ENCODE results near the gene NME3.
A peak's percentile ranks its signal among the peaks of the same experiment; 100 is the strongest.
"Not testable (repeated sequence)": the region's sequence is repeated elsewhere in the genome, so short reads cannot be mapped to it uniquely, and the experiment has no call there.

The NME3 gene

DNA sequence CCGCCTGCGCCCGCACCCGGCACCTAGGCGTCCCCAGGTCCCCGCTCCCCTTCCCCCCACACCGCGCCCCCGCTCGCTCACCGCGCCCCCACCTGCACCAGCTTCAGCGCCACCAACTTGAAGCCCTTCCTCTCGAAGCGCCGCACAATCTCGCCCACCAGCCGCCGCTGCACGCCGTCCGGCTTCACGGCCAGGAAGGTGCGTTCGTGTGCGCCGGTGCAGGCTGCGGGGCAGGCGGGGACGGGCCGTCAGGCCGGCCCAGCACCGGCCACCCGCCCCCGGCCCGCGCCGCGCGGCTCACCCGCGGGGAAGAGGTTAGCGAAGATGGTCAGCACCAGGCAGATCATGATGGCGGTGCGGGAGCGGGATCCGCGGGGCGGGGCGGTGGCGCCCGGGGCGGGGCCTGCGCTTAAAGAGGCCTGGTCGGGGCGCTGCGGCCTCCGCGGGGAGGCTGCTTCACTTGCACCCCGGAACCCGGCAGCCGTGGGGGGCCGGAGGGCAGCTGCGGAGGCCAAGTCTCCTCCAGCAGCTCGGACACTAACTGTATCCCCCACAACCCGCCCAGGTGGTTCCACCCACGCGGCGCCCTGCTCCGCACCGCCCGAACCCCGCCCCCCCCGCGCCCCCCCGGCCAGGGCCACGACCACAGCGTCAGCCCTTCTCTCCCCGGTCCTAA lies at the start of gene NME3:
Gene NME3 (minus strand): TSS at position 356 of the 676 bp plus-strand sequence. CDS start 9 bp downstream, at position 347.
- no peak for DNase-seq

- DNase-seq, result no peak
Observed at GRCh38 chr16:1820946-1821290, 49.6 kb upstream of the NME3 start.

DNA sequence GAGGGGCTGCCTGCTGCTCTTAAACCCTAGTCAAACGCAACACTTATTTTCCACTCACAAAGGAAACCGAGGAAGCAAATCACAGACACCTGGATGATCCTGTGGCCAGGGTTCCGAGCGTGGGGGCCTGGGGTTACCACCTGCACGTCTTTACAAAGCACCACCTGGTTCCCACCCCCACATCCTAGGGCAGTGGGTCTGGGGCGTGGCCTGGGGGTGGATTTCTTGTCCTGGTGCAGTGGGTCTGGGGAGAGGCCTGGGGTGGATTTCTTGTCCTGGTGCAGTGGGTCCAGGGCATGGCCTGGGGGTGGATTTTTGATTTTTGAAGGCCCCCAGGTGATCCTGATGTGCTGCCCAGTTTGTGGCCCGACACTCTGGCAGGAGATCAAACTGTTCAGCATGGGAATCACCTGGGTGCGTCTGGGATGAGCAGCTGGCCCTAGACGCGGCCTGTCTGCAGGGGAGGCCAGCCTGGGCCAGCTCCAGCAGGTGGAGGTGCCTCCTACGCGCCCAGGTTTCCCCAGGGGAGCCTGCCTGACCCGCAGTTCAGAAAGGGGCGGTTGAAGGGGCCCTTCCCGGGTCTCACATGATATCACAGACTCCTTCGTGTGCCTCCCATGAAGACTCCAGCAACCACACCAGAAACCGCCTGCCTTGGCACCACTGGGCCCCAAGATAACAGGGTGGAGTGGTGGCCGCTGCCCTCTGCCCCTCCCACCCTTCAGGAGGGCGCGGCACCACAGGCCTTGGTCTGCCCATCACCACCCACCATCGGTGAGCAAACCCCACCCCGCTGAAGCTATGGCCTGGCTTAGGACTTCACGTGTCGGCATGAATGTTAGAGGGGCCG lies 49.0 kb upstream of the NME3 start:
- DNase-seq, result no peak

- DNase-seq, result no peak
Observed at GRCh38 chr16:1819611-1820010, 48.3 kb upstream of the NME3 start.

DNA sequence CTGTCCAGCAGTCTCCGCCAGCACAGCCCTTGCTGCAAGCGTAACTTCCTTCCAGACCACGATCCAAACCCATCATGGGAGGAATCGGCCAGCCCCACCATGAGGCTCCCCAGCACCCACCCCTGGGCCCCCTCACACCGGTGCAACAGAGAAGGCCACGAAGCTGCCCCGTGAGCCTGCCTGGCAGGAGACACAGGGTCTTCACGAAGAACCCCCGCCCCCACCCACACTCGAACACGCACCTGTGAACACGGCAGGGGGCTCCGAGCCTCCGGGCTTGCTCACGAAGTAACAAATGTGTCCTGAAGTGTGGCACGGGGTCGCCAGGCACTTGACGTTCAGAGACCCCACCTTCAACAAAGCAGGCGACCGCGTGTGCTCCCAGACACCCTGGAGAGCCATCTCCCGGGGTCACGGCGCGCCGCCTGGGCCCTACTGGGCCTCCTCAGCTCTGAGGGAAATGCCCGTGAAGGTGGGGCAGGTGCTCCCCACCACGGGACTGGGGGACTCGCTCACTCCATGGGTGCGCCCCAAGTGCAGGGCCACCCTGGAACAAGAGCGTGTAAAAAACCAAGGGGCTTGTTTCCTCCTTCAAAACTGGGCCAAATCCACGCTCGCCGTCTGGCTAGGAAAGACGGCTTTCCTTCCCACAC lies 47.7 kb upstream of the NME3 start:
- no peak for DNase-seq

DNA sequence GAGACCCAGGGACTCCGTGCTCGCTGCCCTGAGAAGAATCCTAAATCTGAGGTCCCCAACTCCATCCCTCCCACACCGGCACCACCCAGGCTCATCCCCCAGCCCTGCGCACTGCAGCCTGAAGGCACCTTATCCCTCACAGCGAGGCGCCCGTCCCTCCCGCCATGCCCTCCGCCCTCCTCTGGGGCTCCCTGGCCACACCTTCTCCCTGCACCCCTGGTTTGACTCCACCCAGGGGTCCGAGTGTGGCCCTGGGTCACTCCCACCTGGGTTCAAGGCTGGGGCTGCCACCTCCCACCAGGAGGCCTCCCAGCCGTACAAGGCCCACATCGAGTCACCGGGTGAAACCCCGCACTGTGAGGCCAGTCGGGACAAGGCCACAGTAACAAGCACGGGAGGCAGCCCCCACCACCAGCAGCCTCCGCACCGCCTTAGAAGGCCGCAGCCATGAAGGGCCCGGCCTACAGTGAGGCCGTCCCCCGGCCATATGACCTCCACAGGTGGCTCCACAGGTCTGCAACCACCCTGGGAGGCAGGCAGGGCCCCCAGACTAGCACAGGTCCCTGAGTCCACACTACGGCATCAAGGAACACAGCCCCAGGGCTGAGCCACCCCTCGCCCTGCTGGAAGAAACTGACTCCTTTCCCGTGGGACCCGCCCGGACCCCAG lies 47.0 kb upstream of the NME3 start:
- no peak for DNase-seq

GRCh38 chr16:1817716-1818115 lies 46.4 kb upstream of the NME3 start:
- no peak for DNase-seq

DNA sequence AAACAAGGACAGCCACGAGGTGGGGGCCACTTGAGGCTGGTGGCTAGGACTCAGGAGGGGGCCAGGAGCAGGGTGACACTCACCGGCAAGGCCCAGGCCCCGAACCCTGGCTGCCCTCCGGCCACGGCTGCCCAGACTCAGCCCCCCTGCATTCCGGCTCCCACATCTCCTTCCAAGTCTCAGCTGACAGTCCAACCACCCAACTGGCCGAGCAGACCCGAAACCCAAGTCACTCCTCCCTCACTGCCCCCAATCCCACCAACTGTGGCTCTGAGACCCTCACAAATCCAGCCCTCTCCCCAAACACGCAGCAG lies 45.9 kb upstream of the NME3 start:
- no peak for DNase-seq

- DNase-seq, result no peak
Observed at GRCh38 chr16:1816396-1817275, 45.3 kb upstream of the NME3 start.

DNA sequence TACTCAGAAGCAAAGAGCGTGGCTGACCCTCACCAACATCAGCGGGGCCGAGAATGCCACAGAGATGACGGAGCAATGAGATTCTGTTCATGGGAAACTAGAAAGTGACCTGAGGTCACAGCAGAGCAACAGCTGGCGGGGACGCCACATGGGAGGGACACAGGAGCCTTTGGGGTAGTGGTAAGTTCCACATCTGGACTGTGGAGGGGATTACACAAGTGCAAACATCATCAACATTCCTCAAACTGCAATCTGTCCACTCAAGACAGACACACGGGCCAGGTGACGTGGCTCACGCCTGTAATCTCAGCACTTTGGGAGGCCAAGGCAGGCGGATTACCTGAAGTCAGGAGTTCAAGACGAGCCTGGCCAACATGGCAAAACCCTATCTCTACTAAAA lies 44.1 kb upstream of the NME3 start:
- DNase-seq, result no peak

- peak; percentile 82 for DNase-seq
Observed at GRCh38 chr16:1812732-1813163, 41.4 kb upstream of the NME3 start.

- no peak for DNase-seq
Observed at GRCh38 chr16:1810536-1810935, 39.2 kb upstream of the NME3 start.

GRCh38 chr16:1810106-1810505 lies 38.8 kb upstream of the NME3 start:
- no peak for DNase-seq

DNA sequence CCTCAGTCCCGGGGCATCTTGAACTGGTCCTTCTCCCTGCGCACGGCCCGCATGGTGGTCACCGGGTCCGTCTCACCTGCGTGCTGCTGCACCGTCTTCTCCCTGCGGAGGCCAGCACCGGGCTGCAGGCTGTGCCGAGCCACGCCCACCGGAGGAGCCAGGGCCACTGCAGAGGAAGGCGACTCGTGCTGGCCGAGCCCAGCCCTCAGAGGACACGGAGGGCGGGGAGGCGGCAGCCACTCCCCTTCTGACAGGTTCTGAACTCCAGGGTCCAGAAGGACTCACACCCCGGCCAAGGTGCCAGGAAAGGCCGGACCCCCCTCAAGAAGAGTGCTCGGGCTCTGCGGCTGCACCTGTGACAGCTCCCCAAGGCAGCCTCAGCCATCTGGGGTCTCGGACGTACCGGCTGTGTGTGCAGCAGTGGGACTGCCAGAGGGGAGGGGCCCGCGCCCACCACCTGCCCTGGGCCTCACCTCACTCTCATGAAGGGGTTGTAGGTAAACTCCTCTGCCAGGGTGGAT lies 38.0 kb upstream of the NME3 start:
- no peak for DNase-seq

DNA sequence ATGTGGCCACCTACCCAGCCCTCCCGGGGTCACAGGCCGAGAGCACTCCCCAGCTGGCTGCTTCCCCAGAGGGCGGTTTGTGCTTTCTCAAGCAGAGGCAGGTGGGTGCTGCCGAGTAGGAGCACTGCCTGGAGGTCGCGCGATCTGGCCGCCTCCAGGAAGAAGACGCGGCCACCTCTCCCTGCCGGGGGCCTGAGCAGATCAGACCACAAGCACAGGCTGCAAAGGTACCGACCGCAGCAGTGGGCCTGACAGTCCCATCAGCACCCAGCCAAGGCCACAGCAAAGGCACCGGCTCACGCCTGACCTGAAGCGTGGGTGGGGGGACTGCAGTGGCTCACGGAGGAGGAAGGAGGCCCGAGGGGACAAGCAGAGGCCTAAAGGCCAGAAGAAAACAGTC lies 37.3 kb upstream of the NME3 start:
- DNase-seq, result no peak

DNA sequence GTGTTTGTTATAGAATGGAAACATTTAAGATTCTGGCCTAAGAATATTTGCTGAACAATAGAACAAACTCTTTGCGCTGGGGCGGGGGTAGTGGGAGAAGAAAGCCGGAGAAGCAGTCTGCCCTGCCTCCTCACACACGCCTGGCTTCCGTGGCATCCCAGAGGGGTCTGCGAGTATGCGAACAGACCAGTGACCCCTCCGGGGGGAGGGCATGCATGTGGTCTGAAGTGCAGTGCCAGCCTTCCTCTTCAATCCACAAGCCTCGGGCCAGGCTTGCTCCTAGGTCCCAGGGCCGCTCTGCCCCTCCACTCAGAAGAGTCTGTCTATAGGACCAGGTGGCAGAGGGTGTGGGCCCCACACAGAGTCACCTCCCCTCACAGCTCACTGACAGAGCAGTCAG lies 36.3 kb upstream of the NME3 start:
- DNase-seq, result no peak

DNA sequence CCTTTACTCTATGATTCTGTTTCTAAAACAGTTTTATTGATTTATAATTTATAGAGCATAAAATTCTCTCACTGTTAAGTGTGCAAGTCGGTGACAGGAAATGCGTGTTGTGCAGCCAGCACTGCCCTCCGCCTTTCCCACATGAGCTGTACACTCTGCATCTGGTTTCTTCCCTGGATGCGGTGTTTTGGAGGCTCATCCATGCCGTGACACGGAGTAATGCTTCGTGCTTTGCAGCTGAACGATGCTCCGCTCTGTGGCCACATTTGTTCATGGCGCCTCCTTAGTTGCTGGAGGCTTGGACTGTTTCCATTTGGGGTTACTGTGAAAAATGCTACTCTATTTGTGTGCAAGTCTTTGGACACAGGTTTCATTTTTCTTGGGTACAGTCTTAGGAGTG lies 29.4 kb upstream of the NME3 start:
- no peak for DNase-seq

DNA sequence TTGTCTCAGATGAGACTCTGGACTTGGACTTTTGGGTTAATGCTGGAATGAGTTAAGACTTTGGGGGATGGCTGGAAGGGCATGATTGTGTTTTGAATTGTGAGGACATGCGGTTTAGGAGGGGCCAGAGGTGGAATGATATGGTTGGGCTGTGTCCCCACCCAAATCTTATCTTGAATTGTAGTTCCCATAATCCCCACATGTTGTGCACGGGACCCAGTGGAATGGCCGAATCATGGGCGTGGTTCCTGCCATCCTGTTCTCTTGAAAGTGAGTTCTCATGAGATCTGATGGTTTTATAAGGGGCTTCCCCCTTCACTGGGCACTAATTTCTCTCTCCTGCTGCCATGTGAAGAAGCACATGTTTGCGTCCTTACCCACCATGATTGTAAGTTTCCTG lies 27.9 kb upstream of the NME3 start:
- DNase-seq, result not testable (repeated sequence)

GRCh38 chr16:1794908-1795666 lies 23.7 kb upstream of the NME3 start:
- no peak for DNase-seq

GRCh38 chr16:1794221-1794871 lies 23.0 kb upstream of the NME3 start:
- DNase-seq, result no peak

Measured in NCI-H345 (cell line).